Measurements from ENCODE around the gene BICDL1. TPM values are rescaled to one million over a fixed set of nuclear protein-coding genes. Genes with fewer than 3 reads are reported as not detected.

BICDL1 gene
- total and polyA plus RNA-seq, 2 of the 4 experiments (the other 2 are of a cell fraction): not detected

DNA sequence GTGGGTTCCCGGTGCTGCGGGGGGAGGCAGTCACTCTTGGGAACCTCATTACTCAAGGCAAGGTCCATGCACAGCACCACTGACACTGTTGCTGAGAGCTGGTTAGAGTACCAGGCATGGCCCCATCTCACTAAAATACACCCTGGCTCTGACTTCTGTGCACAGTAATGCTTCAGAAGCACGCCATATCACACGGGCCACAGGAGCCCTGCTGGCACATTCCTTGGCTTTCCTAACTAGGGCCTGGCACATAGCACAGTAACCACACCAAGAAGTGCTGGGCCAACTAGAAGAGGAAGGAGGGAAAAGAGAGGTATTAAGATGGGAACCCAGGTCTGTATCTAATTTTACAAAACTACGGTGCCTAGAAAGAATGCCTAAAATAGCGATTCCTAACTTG, 141.0 kb downstream of the BICDL1 start:
- Histone ChIP-seq H3K79me1 (ENCODE audit: low read depth in 1 of 2, low read length in 2 of 2) (peaks cover 4 to 17% of the 10 kb centered on the region in 2 experiments; a peak in 2 of 4 replicates), H3K56ac (ENCODE audit: extremely low read depth, insufficient read depth, low read length) (no peak overlapping the region), H3K14ac (replicated peaks; ENCODE audit: low read depth, low read length) (no peak overlapping the region), H3K9me1 (ENCODE audit: insufficient read depth, low read length) (peaks cover 5% of the 10 kb centered on the region; the same call in 1 of the 2 replicates), H2BK120ac (ENCODE audit: low read depth, low read length) (no peak overlapping the region), H3K9me3 (ENCODE audit: control insufficient read depth, insufficient read depth, low read length) (no peaks in the 10 kb centered on the region), H2BK15ac (ENCODE audit: low read depth, low read length) (no peak overlapping the region), H2BK20ac (ENCODE audit: low read depth, low read length) (no peak overlapping the region), H3K36me3 (ENCODE audit: control insufficient read depth, insufficient read depth, low read length) (peaks cover 85% of the 10 kb centered on the region), H2BK5ac (ENCODE audit: low read depth, low read length, poor library complexity, severe bottlenecking) (no peak overlapping the region), H3K23ac (ENCODE audit: low read depth, low read length) (no peak overlapping the region), H4K8ac (ENCODE audit: low read depth in 2 of 2, low read length in 2 of 2) (no peak overlapping the region), H3K4me1 (ENCODE audit: control insufficient read depth, insufficient read depth, low read length) (peaks cover 3% of the 10 kb centered on the region; the same call in 1 of the 2 replicates), H4K91ac (ENCODE audit: insufficient read depth, low read depth, low read length) (no peak overlapping the region), H4K20me1 (ENCODE audit: insufficient read depth, low read length) (peaks cover 8% of the 10 kb centered on the region), H3K9ac (ENCODE audit: low read depth, low read length) (no peak overlapping the region), H3K4me3 (ENCODE audit: insufficient read depth, low read depth, low read length) (no peak overlapping the region), H3K27ac (ENCODE audit: insufficient read depth, low read length) (no peak overlapping the region), H4K5ac (ENCODE audit: low read depth, low read length) (no peak overlapping the region), H3K4me2 (ENCODE audit: low read depth, low read length) (no peak overlapping the region), H2AK9ac (replicated peaks; ENCODE audit: low read depth, low read length, poor library complexity) (no peak overlapping the region), H3K18ac (ENCODE audit: low read depth, low read length) (no peak overlapping the region), H2AK5ac (ENCODE audit: low read depth, low read length) (no peak overlapping the region), H2AFZ (replicated peaks; ENCODE audit: low read length, poor library complexity) (no peak overlapping the region), H3K4ac (ENCODE audit: low read depth, low read length) (no peak overlapping the region), H3K27me3 (ENCODE audit: control insufficient read depth, insufficient read depth, low read length) (no peaks in the 10 kb centered on the region)
- BruUV-seq (replicated peaks): no TSS peak
- TF ChIP-seq RCOR1 (IDR thresholded peaks at IDR 0.05; ENCODE audit: insufficient replicate concordance, low read length): no peak
- TF ChIP-seq, protein P1, sequence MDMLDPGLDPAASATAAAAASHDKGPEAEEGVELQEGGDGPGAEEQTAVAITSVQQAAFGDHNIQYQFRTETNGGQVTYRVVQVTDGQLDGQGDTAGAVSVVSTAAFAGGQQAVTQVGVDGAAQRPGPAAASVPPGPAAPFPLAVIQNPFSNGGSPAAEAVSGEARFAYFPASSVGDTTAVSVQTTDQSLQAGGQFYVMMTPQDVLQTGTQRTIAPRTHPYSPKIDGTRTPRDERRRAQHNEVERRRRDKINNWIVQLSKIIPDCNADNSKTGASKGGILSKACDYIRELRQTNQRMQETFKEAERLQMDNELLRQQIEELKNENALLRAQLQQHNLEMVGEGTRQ (IDR thresholded peaks at IDR 0.05; ENCODE audit: low read depth, low read length): no peak
- no peak for TF ChIP-seq CEBPB (IDR thresholded peaks at IDR 0.05; ENCODE audit: low read depth, low read length)
- TF ChIP-seq MAFK (IDR thresholded peaks at IDR 0.05; ENCODE audit: low read depth, low read length): no peak
- TF ChIP-seq BHLHE40 (IDR thresholded peaks at IDR 0.05; ENCODE audit: low read depth, low read length): no peak
- TF ChIP-seq FOS (IDR thresholded peaks at IDR 0.05; ENCODE audit: low read depth, low read length): no peak
- TF ChIP-seq CHD1 (IDR thresholded peaks at IDR 0.05; ENCODE audit: low read depth, low read length): no peak
- no peak for TF ChIP-seq RFX5 (IDR thresholded peaks at IDR 0.05; ENCODE audit: low read depth, low read length)
- TF ChIP-seq, protein P2, sequence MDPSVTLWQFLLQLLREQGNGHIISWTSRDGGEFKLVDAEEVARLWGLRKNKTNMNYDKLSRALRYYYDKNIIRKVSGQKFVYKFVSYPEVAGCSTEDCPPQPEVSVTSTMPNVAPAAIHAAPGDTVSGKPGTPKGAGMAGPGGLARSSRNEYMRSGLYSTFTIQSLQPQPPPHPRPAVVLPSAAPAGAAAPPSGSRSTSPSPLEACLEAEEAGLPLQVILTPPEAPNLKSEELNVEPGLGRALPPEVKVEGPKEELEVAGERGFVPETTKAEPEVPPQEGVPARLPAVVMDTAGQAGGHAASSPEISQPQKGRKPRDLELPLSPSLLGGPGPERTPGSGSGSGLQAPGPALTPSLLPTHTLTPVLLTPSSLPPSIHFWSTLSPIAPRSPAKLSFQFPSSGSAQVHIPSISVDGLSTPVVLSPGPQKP (IDR thresholded peaks at IDR 0.05; ENCODE audit: borderline replicate concordance, low read depth, low read length): no peak
- no peak for TF ChIP-seq POLR2A (IDR thresholded peaks at IDR 0.05; ENCODE audit: low read depth, low read length)
- no peak for TF ChIP-seq NFE2L2 (IDR thresholded peaks at IDR 0.05; ENCODE audit: low read depth, low read length)
- no peak for TF ChIP-seq MAZ (IDR thresholded peaks at IDR 0.05; ENCODE audit: borderline replicate concordance, low read depth, low read length)
- TF ChIP-seq MXI1 (IDR thresholded peaks at IDR 0.05; ENCODE audit: borderline replicate concordance, low read depth, low read length): no peak
- no peak for TF ChIP-seq RAD21 (IDR thresholded peaks at IDR 0.05; ENCODE audit: low read length)
- intact Hi-C loops (cut with micrococcal nuclease) (no loop called here), dilution Hi-C loops (cut with HindIII; ENCODE audit: low sequenced_read_pairs, unreplicated experiment) (no loop called here), in situ Hi-C loops (cut with MboI; ENCODE audit: low sequenced_read_pairs) (no loop called here)
- no peak for DNase-seq
- ChIA-PET POLR2A (ENCODE audit: unreplicated experiment) (no interaction called here), CTCF (no interaction called here)
- WGBS, 2 experiments (ENCODE audit: extremely low coverage in 2 of 2, insufficient read length in 1 of 2): 100% methylated on average over 2 of the region's 6 CpGs; no CpG with 5 or more reads in 1 of the 2 experiments
- no peak for ATAC-seq (ENCODE audit: low read depth)

Measured in IMR-90 (cell line).